Liver (tissue), 3 donors: ENCODE results near the gene PSMG4.

Source experiments
- CTCF ChIP-seq: fragments of 150-350 bp; IDR thresholded peaks from 2 replicates; pipeline ENCODE4 v1.5.1; 2017; ENCODE audit warnings: improper control_type of control experiment, low read depth, low read length; ENCODE audit not compliant: missing input control
- EGR1 ChIP-seq, 2 donors: IDR thresholded peaks; 2 replicates each; pipeline ENCODE4 v1.6.1; 2016 to 2018; ENCODE audit warnings: antibody characterized with exemption in 2 of 2, low read depth in 2 of 2
- FOXA1 ChIP-seq: IDR thresholded peaks from 2 replicates; pipeline ENCODE4 v1.6.1; 2016; ENCODE audit warnings: antibody characterized with exemption
- GABPA ChIP-seq, 2 donors: IDR thresholded peaks in 1 of 2; conservative IDR thresholded peaks in 1 of 2; 2 replicates each; pipeline ENCODE4 v1.6.1; 2016; ENCODE audit warnings: antibody characterized with exemption in 2 of 2, mild to moderate bottlenecking in 1 of 2, moderate library complexity in 1 of 2
- HNF4G ChIP-seq: IDR thresholded peaks from 2 replicates; pipeline ENCODE4 v1.6.1; 2016; ENCODE audit warnings: antibody characterized with exemption
- JUND ChIP-seq, 2 donors: IDR thresholded peaks; 2 replicates each; pipeline ENCODE4 v1.6.1; 2016; ENCODE audit warnings: antibody characterized with exemption in 2 of 2
- MAX ChIP-seq: IDR thresholded peaks from 2 replicates; pipeline ENCODE4 v1.6.1; 2016; ENCODE audit warnings: antibody characterized with exemption
- NR2F2 ChIP-seq: IDR thresholded peaks from 2 replicates; pipeline ENCODE4 v1.6.1; 2016; ENCODE audit warnings: antibody characterized with exemption
- RAD21 ChIP-seq, 2 donors: IDR thresholded peaks; 2 replicates each; pipeline ENCODE4 v1.6.1; 2016; ENCODE audit warnings: antibody characterized with exemption in 2 of 2, mild to moderate bottlenecking in 2 of 2
- REST ChIP-seq: IDR thresholded peaks from 2 replicates; pipeline ENCODE4 v1.6.1; 2016; ENCODE audit warnings: antibody characterized with exemption, mild to moderate bottlenecking
- RXRA ChIP-seq, 2 donors: IDR thresholded peaks; 2 replicates each; pipeline ENCODE4 v1.6.1; 2017 to 2018; ENCODE audit warnings: antibody characterized with exemption in 2 of 2, mild to moderate bottlenecking in 1 of 2
- SP1 ChIP-seq: IDR thresholded peaks from 2 replicates; pipeline ENCODE4 v1.6.1; 2018; ENCODE audit warnings: antibody characterized with exemption, mild to moderate bottlenecking
- TAF1 ChIP-seq: conservative IDR thresholded peaks from 2 replicates; pipeline ENCODE4 v1.6.1; 2016; ENCODE audit warnings: antibody characterized with exemption, mild to moderate bottlenecking
- YY1 ChIP-seq: IDR thresholded peaks from 2 replicates; pipeline ENCODE4 v1.6.1; 2016; ENCODE audit warnings: antibody characterized with exemption, mild to moderate bottlenecking
- donor health status: healthy.
- donor health status: healthy.

GRCh38 chr6:3209114-3210023, 49.4 kb upstream of the PSMG4 start:
- TF ChIP-seq CTCF (no peak), GABPA (IDR thresholded peaks at IDR 0.05 in 1 of 2, conservative IDR thresholded peaks at IDR 0.05 in 1 of 2) (no peak), FOXA1 (no peak), JUND (IDR thresholded peaks at IDR 0.05) (no peak), REST (no peak), HNF4G (no peak), RXRA (IDR thresholded peaks at IDR 0.05) (no peak), NR2F2 (no peak), SP1 (no peak), TAF1 (no peak), YY1 (no peak), RAD21 (IDR thresholded peaks at IDR 0.05) (no peak), MAX (no peak), EGR1 (IDR thresholded peaks at IDR 0.05; ENCODE audit: low read depth in 2 of 2) (no peak)
